Measurements from ENCODE around the gene RGS9.

GRCh38 chr17:65117384-65118035 lies 19.7 kb upstream of the RGS9 start:
- TF ChIP-seq CTCF (IDR thresholded peaks at IDR 0.05), result no peak
- no peak for TF ChIP-seq POLR2AphosphoS5 (IDR thresholded peaks at IDR 0.05)
